ENCODE measurements around the gene MTCP1.

The MTCP1 gene

GRCh38 chrX:155070975-155071693 lies at the start of gene MTCP1, which contains the start of the genes BRCC3 and CMC4:
Gene MTCP1, minus strand, starts transcription at chrX:155071136. Its CDS starts 5,126 bp downstream, at chrX:155066010.
Gene BRCC3, plus strand, starts transcription at chrX:155071508. Its CDS starts 20 bp downstream, at chrX:155071528.
Gene CMC4, minus strand, starts transcription at chrX:155071136. Its CDS starts 7,113 bp downstream, at chrX:155064023.
- peak; percentile 47 for DNase-seq (ENCODE audit: low read depth)
- TF ChIP-seq, protein P1, sequence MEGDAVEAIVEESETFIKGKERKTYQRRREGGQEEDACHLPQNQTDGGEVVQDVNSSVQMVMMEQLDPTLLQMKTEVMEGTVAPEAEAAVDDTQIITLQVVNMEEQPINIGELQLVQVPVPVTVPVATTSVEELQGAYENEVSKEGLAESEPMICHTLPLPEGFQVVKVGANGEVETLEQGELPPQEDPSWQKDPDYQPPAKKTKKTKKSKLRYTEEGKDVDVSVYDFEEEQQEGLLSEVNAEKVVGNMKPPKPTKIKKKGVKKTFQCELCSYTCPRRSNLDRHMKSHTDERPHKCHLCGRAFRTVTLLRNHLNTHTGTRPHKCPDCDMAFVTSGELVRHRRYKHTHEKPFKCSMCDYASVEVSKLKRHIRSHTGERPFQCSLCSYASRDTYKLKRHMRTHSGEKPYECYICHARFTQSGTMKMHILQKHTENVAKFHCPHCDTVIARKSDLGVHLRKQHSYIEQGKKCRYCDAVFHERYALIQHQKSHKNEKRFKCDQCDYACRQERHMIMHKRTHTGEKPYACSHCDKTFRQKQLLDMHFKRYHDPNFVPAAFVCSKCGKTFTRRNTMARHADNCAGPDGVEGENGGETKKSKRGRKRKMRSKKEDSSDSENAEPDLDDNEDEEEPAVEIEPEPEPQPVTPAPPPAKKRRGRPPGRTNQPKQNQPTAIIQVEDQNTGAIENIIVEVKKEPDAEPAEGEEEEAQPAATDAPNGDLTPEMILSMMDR (IDR thresholded peaks at IDR 0.05; ENCODE audit: control insufficient read depth, extremely low read depth, insufficient read depth), result no peak
- H3K4me3 ChIP-seq (ENCODE audit: low read depth, low read length), result peak within 1 kb of the TSS; percentile 76

DNA sequence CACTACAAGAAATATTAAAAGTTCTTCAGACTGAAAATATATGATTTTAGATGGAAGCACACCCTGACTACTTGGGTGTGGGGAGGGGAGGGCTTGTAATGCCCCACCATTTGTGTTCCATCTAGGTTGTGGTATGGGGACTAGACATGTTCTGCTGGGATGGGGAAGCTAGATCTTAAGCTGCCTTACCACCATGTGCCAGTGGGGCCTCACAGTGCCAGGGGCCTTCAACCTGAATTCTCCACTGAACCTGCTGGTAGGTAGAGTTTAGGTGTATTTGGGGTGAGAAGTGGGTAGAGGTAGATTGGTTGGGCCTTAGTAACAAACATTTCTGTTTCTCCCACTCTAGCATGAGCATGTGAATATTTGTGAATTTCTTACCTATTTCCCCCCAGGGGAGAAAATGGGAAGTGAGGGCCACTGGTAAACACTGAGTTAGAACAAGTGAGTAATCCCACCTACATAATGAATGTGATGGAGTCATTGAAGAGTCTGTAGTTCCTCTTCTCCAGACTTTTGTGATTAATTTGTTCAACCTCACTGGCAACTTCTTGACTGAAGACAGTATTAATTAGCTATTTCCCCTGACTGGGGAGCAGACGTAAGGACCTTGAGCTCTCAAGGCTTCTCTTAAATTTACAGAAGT lies 44.4 kb upstream of the MTCP1 start:
- H3K4me3 ChIP-seq (ENCODE audit: low read depth, low read length), result no peak overlapping the region
- DNase-seq (ENCODE audit: low read depth), result no peak
- TF ChIP-seq, protein P1 (IDR thresholded peaks at IDR 0.05; ENCODE audit: control insufficient read depth, extremely low read depth, insufficient read depth), result no peak

- H3K4me3 ChIP-seq (ENCODE audit: low read depth, low read length), result no peak overlapping the region
- no peak for DNase-seq (ENCODE audit: low read depth)
- TF ChIP-seq, protein P1 (IDR thresholded peaks at IDR 0.05; ENCODE audit: control insufficient read depth, extremely low read depth, insufficient read depth), result no peak
Measured at GRCh38 chrX:155113097-155113496, 42.2 kb upstream of the MTCP1 start.

- H3K4me3 ChIP-seq (ENCODE audit: low read depth, low read length), result no peak overlapping the region
- no peak for DNase-seq (ENCODE audit: low read depth)
- TF ChIP-seq, protein P1 (IDR thresholded peaks at IDR 0.05; ENCODE audit: control insufficient read depth, extremely low read depth, insufficient read depth), result no peak
Measured at GRCh38 chrX:155112171-155112570, 41.2 kb upstream of the MTCP1 start.

- H3K4me3 ChIP-seq (ENCODE audit: low read depth, low read length), result no peak overlapping the region
- TF ChIP-seq, protein P1 (IDR thresholded peaks at IDR 0.05; ENCODE audit: control insufficient read depth, extremely low read depth, insufficient read depth), result no peak
- no peak for DNase-seq (ENCODE audit: low read depth)
Measured at GRCh38 chrX:155108427-155108826, 37.5 kb upstream of the MTCP1 start.

GRCh38 chrX:155105919-155106318 lies 35.0 kb upstream of the MTCP1 start:
- no peak overlapping the region for H3K4me3 ChIP-seq (ENCODE audit: low read depth, low read length)
- TF ChIP-seq, protein P1 (IDR thresholded peaks at IDR 0.05; ENCODE audit: control insufficient read depth, extremely low read depth, insufficient read depth), result no peak
- no peak for DNase-seq (ENCODE audit: low read depth)
